GM23338 (cell line): ENCODE results near the gene NAA25.

Source experiments
- EZH2 ChIP-seq: fragments of 200-600 bp; sonication (generic); IDR thresholded peaks from one replicate; pipeline ENCODE4 v1.8.0; 2017; ENCODE audit warnings: antibody characterized with exemption, mild to moderate bottlenecking, low read depth; ENCODE audit not compliant: unreplicated experiment
- EZH2phosphoT487 ChIP-seq: fragments of 200-600 bp; sonication (generic); IDR thresholded peaks from one replicate; pipeline ENCODE4 v1.8.1; 2018; ENCODE audit warnings: antibody characterized with exemption; ENCODE audit not compliant: unreplicated experiment
- NANOG ChIP-seq: IDR thresholded peaks from 2 replicates; pipeline ENCODE4 v1.6.1; 2016; ENCODE audit warnings: antibody characterized with exemption, borderline replicate concordance
- TF ChIP-seq, protein P1 (sequence below), 2 experiments: fragments of 200-600 bp in 1 of 2; sonication (generic) in 1 of 2; conservative IDR thresholded peaks; 2 replicates each; pipeline versions ENCODE4 v1.5.1 to v1.6.1; 2016 to 2017; ENCODE audit warnings: antibody characterized with exemption in 2 of 2, low read depth in 2 of 2, mild to moderate bottlenecking in 2 of 2, moderate library complexity in 1 of 2

DNA sequence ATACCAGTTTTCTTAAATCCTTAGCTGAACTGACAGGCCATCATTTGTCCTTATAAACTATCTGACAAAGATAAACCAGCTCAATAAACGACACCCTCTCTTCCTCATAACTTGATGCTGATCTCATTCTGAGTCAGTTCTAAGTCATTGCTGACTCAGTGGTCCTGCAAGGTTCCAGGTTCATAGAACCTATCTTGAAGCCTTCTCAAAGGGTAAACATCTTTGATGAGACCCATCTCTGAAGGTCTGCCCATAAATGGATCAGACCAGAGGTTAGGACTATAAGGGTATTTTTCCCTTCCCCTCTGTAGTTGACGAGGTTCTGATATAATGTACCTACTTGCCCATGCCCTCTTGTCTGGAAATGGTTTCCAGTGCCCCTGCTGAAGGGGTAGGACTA lies 11.9 kb downstream of the NAA25 start:
- TF ChIP-seq EZH2phosphoT487: no peak
- TF ChIP-seq NANOG: no peak
- TF ChIP-seq, protein P1, sequence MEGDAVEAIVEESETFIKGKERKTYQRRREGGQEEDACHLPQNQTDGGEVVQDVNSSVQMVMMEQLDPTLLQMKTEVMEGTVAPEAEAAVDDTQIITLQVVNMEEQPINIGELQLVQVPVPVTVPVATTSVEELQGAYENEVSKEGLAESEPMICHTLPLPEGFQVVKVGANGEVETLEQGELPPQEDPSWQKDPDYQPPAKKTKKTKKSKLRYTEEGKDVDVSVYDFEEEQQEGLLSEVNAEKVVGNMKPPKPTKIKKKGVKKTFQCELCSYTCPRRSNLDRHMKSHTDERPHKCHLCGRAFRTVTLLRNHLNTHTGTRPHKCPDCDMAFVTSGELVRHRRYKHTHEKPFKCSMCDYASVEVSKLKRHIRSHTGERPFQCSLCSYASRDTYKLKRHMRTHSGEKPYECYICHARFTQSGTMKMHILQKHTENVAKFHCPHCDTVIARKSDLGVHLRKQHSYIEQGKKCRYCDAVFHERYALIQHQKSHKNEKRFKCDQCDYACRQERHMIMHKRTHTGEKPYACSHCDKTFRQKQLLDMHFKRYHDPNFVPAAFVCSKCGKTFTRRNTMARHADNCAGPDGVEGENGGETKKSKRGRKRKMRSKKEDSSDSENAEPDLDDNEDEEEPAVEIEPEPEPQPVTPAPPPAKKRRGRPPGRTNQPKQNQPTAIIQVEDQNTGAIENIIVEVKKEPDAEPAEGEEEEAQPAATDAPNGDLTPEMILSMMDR (conservative IDR thresholded peaks at IDR 0.05; ENCODE audit: low read depth in 2 of 2): no peak
- no peak for TF ChIP-seq EZH2
